HG03460 (cell line): Measurements from ENCODE around the gene EFNB2.

Source experiments
- ATAC-seq: cut with Tn5 transposase; IDR thresholded peaks from one replicate; pipeline ENCODE4 v1.9.1; 2021; ENCODE audit not compliant: unreplicated experiment

EFNB2 gene

GRCh38 chr13:106487129-106487528 is 48.3 kb downstream of the EFNB2 start:
- ATAC-seq: no peak

- ATAC-seq: no peak
These were observed 49.2 kb downstream of the EFNB2 start for GRCh38 chr13:106486287-106486686.

- ATAC-seq: no peak
These were observed 50.8 kb downstream of the EFNB2 start for GRCh38 chr13:106484537-106485193.

GRCh38 chr13:106484084-106484483 is 51.4 kb downstream of the EFNB2 start:
- no peak for ATAC-seq

- no peak for ATAC-seq
These were observed 53.5 kb downstream of the EFNB2 start for GRCh38 chr13:106481919-106482318.

- no peak for ATAC-seq
These were observed 55.0 kb downstream of the EFNB2 start for GRCh38 chr13:106480351-106480910.

- no peak for ATAC-seq
These were observed 55.5 kb downstream of the EFNB2 start for GRCh38 chr13:106479929-106480328.

GRCh38 chr13:106478116-106478515 is 57.3 kb downstream of the EFNB2 start:
- ATAC-seq: no peak

- no peak for ATAC-seq
These were observed 58.2 kb downstream of the EFNB2 start for GRCh38 chr13:106477303-106477702.

GRCh38 chr13:106475852-106476251 is 59.6 kb downstream of the EFNB2 start:
- no peak for ATAC-seq

- no peak for ATAC-seq
These were observed 60.5 kb downstream of the EFNB2 start for GRCh38 chr13:106474912-106475311.

- no peak for ATAC-seq
These were observed 62.3 kb downstream of the EFNB2 start for GRCh38 chr13:106473154-106473553.

GRCh38 chr13:106472621-106473020 is 62.8 kb downstream of the EFNB2 start:
- ATAC-seq: no peak

GRCh38 chr13:106471957-106472543 is 63.4 kb downstream of the EFNB2 start:
- no peak for ATAC-seq

GRCh38 chr13:106470576-106470975 is 64.9 kb downstream of the EFNB2 start:
- no peak for ATAC-seq

GRCh38 chr13:106468744-106469590 is 66.5 kb downstream of the EFNB2 start:
- no peak for ATAC-seq

GRCh38 chr13:106468207-106468606 is 67.3 kb downstream of the EFNB2 start:
- ATAC-seq: no peak

- no peak for ATAC-seq
These were observed 67.9 kb downstream of the EFNB2 start for GRCh38 chr13:106467427-106468122.

GRCh38 chr13:106466691-106467426 is 68.6 kb downstream of the EFNB2 start:
- no peak for ATAC-seq

GRCh38 chr13:106464076-106464475 is 71.4 kb downstream of the EFNB2 start:
- no peak for ATAC-seq
